Measurements from ENCODE around the gene SPRYD3.

Gene SPRYD3, protein sequence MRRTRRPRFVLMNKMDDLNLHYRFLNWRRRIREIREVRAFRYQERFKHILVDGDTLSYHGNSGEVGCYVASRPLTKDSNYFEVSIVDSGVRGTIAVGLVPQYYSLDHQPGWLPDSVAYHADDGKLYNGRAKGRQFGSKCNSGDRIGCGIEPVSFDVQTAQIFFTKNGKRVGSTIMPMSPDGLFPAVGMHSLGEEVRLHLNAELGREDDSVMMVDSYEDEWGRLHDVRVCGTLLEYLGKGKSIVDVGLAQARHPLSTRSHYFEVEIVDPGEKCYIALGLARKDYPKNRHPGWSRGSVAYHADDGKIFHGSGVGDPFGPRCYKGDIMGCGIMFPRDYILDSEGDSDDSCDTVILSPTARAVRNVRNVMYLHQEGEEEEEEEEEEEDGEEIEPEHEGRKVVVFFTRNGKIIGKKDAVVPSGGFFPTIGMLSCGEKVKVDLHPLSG

DNA sequence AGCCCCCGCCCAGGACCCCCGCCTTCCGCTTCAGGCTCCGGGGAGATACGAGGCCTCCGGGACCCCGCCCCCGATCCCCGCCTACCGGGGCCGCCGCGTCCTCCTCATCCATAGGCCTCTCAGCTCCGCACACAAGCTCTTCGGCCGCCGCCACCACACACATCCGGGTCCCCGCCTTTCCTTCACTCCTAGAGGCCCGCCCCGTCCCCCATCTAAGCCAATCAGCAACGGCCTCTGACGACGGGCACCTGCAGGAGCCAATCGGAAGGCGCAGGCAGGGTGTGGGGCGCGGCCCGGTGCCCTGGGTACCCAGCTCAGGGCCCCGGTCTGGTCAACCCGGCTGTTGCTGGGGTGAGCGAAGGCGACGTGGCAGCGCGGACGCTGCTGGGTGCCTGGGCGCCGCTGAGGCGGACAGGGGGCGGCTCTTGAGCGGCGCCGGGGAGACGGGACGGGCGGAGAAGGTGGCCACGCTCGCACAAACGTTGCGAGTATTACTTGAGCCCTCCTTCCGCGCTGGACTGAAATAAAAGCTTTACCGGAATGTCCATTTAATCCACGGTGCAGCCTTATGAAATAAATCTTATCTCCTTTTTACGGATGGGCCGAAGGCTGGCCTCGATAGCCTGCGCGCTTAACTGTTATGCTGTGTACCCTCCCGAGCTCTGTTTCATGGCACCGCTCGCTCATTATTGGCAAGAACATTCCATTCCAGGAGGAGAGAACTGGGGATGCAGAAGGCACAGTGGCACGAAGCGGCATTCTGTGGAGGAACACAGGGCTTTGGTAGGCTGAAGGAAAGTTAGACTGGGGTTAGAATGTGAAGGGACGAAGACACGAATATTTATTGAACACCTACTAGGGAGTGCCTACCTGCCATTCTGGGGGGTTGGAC is at the start of gene SPRYD3:
Gene SPRYD3, minus strand, starts transcription at position 165 of the 892 bp plus-strand sequence. Its CDS starts 57 bp downstream, at position 108.
- TF ChIP-seq, protein P1, sequence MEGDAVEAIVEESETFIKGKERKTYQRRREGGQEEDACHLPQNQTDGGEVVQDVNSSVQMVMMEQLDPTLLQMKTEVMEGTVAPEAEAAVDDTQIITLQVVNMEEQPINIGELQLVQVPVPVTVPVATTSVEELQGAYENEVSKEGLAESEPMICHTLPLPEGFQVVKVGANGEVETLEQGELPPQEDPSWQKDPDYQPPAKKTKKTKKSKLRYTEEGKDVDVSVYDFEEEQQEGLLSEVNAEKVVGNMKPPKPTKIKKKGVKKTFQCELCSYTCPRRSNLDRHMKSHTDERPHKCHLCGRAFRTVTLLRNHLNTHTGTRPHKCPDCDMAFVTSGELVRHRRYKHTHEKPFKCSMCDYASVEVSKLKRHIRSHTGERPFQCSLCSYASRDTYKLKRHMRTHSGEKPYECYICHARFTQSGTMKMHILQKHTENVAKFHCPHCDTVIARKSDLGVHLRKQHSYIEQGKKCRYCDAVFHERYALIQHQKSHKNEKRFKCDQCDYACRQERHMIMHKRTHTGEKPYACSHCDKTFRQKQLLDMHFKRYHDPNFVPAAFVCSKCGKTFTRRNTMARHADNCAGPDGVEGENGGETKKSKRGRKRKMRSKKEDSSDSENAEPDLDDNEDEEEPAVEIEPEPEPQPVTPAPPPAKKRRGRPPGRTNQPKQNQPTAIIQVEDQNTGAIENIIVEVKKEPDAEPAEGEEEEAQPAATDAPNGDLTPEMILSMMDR (IDR thresholded peaks at IDR 0.05; ENCODE audit: control insufficient read depth, extremely low read depth, insufficient read depth), result no peak

GRCh38 chr12:53127169-53127568 is 48.0 kb upstream of the SPRYD3 start:
- TF ChIP-seq, protein P1 (IDR thresholded peaks at IDR 0.05; ENCODE audit: control insufficient read depth, extremely low read depth, insufficient read depth), result no peak
- no peak overlapping the region for H3K4me3 ChIP-seq (ENCODE audit: low read depth, low read length)
- no peak for DNase-seq (ENCODE audit: low read depth)

More for the DNA sequence above, at the start of gene SPRYD3:
- peak within 1 kb of the TSS; percentile 64 for H3K4me3 ChIP-seq (ENCODE audit: low read depth, low read length)
- DNase-seq (ENCODE audit: low read depth), result peak; percentile 81

- TF ChIP-seq, protein P1 (IDR thresholded peaks at IDR 0.05; ENCODE audit: control insufficient read depth, extremely low read depth, insufficient read depth), result no peak
- no peak for DNase-seq (ENCODE audit: low read depth)
- H3K4me3 ChIP-seq (ENCODE audit: low read depth, low read length), result no peak overlapping the region
Measured at GRCh38 chr12:53124352-53124723, 45.1 kb upstream of the SPRYD3 start.

GRCh38 chr12:53123578-53124351 is 44.6 kb upstream of the SPRYD3 start:
- DNase-seq (ENCODE audit: low read depth), result no peak
- H3K4me3 ChIP-seq (ENCODE audit: low read depth, low read length), result no peak overlapping the region
- TF ChIP-seq, protein P1 (IDR thresholded peaks at IDR 0.05; ENCODE audit: control insufficient read depth, extremely low read depth, insufficient read depth), result no peak

GRCh38 chr12:53122961-53123468 is 43.8 kb upstream of the SPRYD3 start:
- TF ChIP-seq, protein P1 (IDR thresholded peaks at IDR 0.05; ENCODE audit: control insufficient read depth, extremely low read depth, insufficient read depth), result no peak
- DNase-seq (ENCODE audit: low read depth), result no peak
- H3K4me3 ChIP-seq (ENCODE audit: low read depth, low read length), result no peak overlapping the region
